Neural cell (in vitro differentiated cells): ENCODE data around the gene NFILZ. TPM values are rescaled to one million over a fixed set of nuclear protein-coding genes. Genes with fewer than 3 reads are reported as not detected.

ENCODE experiments used
- H2AFZ ChIP-seq: fragments of 200-600, 300-800 bp; sonication (generic), shearing (Covaris generic); 2 replicates; pipeline ENCODE4 v1.6.0; 2014; ENCODE audit warnings: low read depth, mild to moderate bottlenecking, antibody characterized with exemption, low read length, moderate library complexity
- H3F3A ChIP-seq: fragments of 200-600 bp; shearing (Covaris generic); 2 replicates; pipeline ENCODE4 v1.6.1; 2016; ENCODE audit warnings: mild to moderate bottlenecking, moderate library complexity, mixed read lengths, antibody characterized with exemption, low read length; ENCODE audit not compliant: insufficient read depth, poor library complexity, severe bottlenecking
- H3K27ac ChIP-seq: fragments of 200-600, 300-800 bp; sonication (generic), shearing (Covaris generic); 2 replicates; pipeline ENCODE4 v1.5.1; 2014; ENCODE audit warnings: mild to moderate bottlenecking, low read length, moderate library complexity
- H3K27me3 ChIP-seq: fragments of 300-800, 200-600 bp; sonication (generic), shearing (Covaris generic); 2 replicates; pipeline ENCODE4 v1.6.0; 2014; ENCODE audit warnings: mild to moderate bottlenecking, low read depth, low read length, moderate library complexity; ENCODE audit not compliant: insufficient read depth
- H3K36me3 ChIP-seq: fragments of 300-800, 200-600 bp; sonication (generic), shearing (Covaris generic); 2 replicates; pipeline ENCODE4 v1.5.1; 2014; ENCODE audit warnings: mild to moderate bottlenecking, antibody characterized with exemption, low read length, moderate library complexity; ENCODE audit not compliant: insufficient read depth
- H3K4me2 ChIP-seq: fragments of 300-800, 200-600 bp; sonication (generic), shearing (Covaris generic); 2 replicates; pipeline ENCODE4 v1.6.0; 2014; ENCODE audit warnings: mild to moderate bottlenecking, low read length
- H3K4me3 ChIP-seq: fragments of 300-800, 200-600 bp; sonication (generic), shearing (Covaris generic); 2 replicates; pipeline ENCODE4 v1.5.1; 2014; ENCODE audit warnings: mild to moderate bottlenecking, low read length, moderate library complexity
- H3K79me2 ChIP-seq: fragments of 200-600 bp; shearing (Covaris generic); replicated peaks from 2 replicates; pipeline ENCODE4 v1.6.0; 2014; ENCODE audit warnings: mild to moderate bottlenecking, low read length, moderate library complexity; ENCODE audit not compliant: insufficient read depth
- H3K9ac ChIP-seq: fragments of 300-800, 200-600 bp; sonication (generic), shearing (Covaris generic); 2 replicates; pipeline ENCODE4 v1.6.1; 2016; ENCODE audit warnings: mild to moderate bottlenecking, low read length, mixed read lengths
- H3K9me2 ChIP-seq: fragments of 200-600 bp; shearing (Covaris generic); 2 replicates; pipeline ENCODE4 v1.6.1; 2016; ENCODE audit warnings: mild to moderate bottlenecking, low read length, mixed read lengths; ENCODE audit not compliant: insufficient read depth
- H3K9me3 ChIP-seq: fragments of 200-600, 300-800 bp; sonication (generic), shearing (Covaris generic); 2 replicates; pipeline ENCODE4 v1.6.1; 2016; ENCODE audit warnings: mild to moderate bottlenecking, mixed run types, low read length, moderate library complexity, mixed read lengths
- H4K20me1 ChIP-seq: fragments of 200-600 bp; shearing (Covaris generic); 2 replicates; pipeline ENCODE4 v1.6.1; 2016; ENCODE audit warnings: mild to moderate bottlenecking, mixed run types; ENCODE audit not compliant: insufficient read depth
- CTCF ChIP-seq: fragments of 450-650 bp; IDR thresholded peaks from 2 replicates; pipeline ENCODE4 v1.5.1; 2014; ENCODE audit warnings: antibody characterized with exemption, mild to moderate bottlenecking, moderate library complexity; ENCODE audit not compliant: poor library complexity, severe bottlenecking
- EP300 ChIP-seq: fragments of 450-650 bp; conservative IDR thresholded peaks from 2 replicates; pipeline ENCODE4 v1.6.1; 2014; ENCODE audit warnings: antibody characterized with exemption, mild to moderate bottlenecking, moderate library complexity; ENCODE audit not compliant: poor library complexity, severe bottlenecking
- EZH2 ChIP-seq: fragments of 200-600, 300-800 bp; shearing (Covaris generic), sonication (generic); IDR thresholded peaks from 2 replicates; pipeline ENCODE4 v1.6.1; 2014; ENCODE audit warnings: antibody characterized with exemption, low read length, borderline replicate concordance, mild to moderate bottlenecking; ENCODE audit not compliant: insufficient read depth, poor library complexity, severe bottlenecking
- MXI1 ChIP-seq: fragments of 450-650 bp; conservative IDR thresholded peaks from 2 replicates; pipeline ENCODE4 v1.6.1; 2014; ENCODE audit warnings: antibody characterized with exemption, mild to moderate bottlenecking; ENCODE audit not compliant: poor library complexity, severe bottlenecking
- RAD21 ChIP-seq: fragments of 450-650 bp; conservative IDR thresholded peaks from 2 replicates; pipeline ENCODE4 v1.6.1; 2014; ENCODE audit warnings: antibody characterized with exemption, mild to moderate bottlenecking, moderate library complexity
- REST ChIP-seq: IDR thresholded peaks from 2 replicates; pipeline ENCODE4 v1.6.1; 2012; ENCODE audit warnings: borderline replicate concordance
- SMC3 ChIP-seq: fragments of 450-650 bp; conservative IDR thresholded peaks from 2 replicates; pipeline ENCODE4 v1.6.1; 2014; ENCODE audit warnings: antibody characterized with exemption, mild to moderate bottlenecking, moderate library complexity; ENCODE audit not compliant: poor library complexity
- TAF1 ChIP-seq: IDR thresholded peaks from 2 replicates; pipeline ENCODE4 v1.6.1; 2012; ENCODE audit warnings: low read depth
- polyA plus RNA-seq: library from polyadenylated mRNA; depleted of rRNA; stranded (reverse); fragments of >200 nt; gene quantifications from 2 replicates; pipeline ENCODE4 v1.2.3, GENCODE V29; 2014

NFILZ gene
- polyA plus RNA-seq, 1 donor from 2014 or later, result not detected

GRCh38 chr19:8659905-8660304 lies 29.5 kb downstream of the NFILZ start:
- H3K27me3 ChIP-seq, result no peaks in the 10 kb centered on the region
- no peak overlapping the region for H3K27ac ChIP-seq
- H3K9ac ChIP-seq, result no peak overlapping the region
- no peak overlapping the region for H3K4me2 ChIP-seq
- H3K9me3 ChIP-seq, result no peaks in the 10 kb centered on the region
- H3K36me3 ChIP-seq, result no peaks in the 10 kb centered on the region
- TF ChIP-seq REST (no peak), EP300 (no peak), MXI1 (no peak), SMC3 (no peak), CTCF (no peak), RAD21 (no peak)
- no peak overlapping the region for H3K4me3 ChIP-seq
- H3K9me2 ChIP-seq, result no peaks in the 10 kb centered on the region
- no peaks in the 10 kb centered on the region for H4K20me1 ChIP-seq
- no peaks in the 10 kb centered on the region for H3F3A ChIP-seq
- no peak overlapping the region for H2AFZ ChIP-seq
- H3K79me2 ChIP-seq, result no peaks in the 10 kb centered on the region

GRCh38 chr19:8662263-8662662 lies 31.8 kb downstream of the NFILZ start:
- no peak overlapping the region for H3K27ac ChIP-seq
- TF ChIP-seq REST (no peak), MXI1 (no peak), EZH2 (no peak), CTCF (no peak), TAF1 (no peak), SMC3 (no peak)
- H3F3A ChIP-seq, result no peaks in the 10 kb centered on the region
- no peaks in the 10 kb centered on the region for H3K9me3 ChIP-seq
- no peaks in the 10 kb centered on the region for H3K27me3 ChIP-seq
- no peak overlapping the region for H3K4me2 ChIP-seq
- no peaks in the 10 kb centered on the region for H4K20me1 ChIP-seq
- no peak overlapping the region for H3K9ac ChIP-seq
- H3K4me3 ChIP-seq, result no peak overlapping the region
- H3K9me2 ChIP-seq, result no peaks in the 10 kb centered on the region
- H3K36me3 ChIP-seq, result no peaks in the 10 kb centered on the region
- no peaks in the 10 kb centered on the region for H3K79me2 ChIP-seq
- no peak overlapping the region for H2AFZ ChIP-seq
